Rectal smooth muscle tissue (tissue), 1 donor: Measurements from ENCODE around the gene CLEC4D.
"Not testable (repeated sequence)": the region's sequence is repeated elsewhere in the genome, so short reads cannot be mapped to it uniquely, and the experiment has no call there.

Experiments
- H3K27ac ChIP-seq: one replicate; pipeline ENCODE4 v1.7.0; 2013; ENCODE audit warnings: low read depth, low read length, inconsistent platforms
- H3K27me3 ChIP-seq: one replicate; pipeline ENCODE4 v1.7.0; 2013; ENCODE audit warnings: low read length; ENCODE audit not compliant: control insufficient read depth, insufficient read depth
- H3K36me3 ChIP-seq: one replicate; pipeline ENCODE4 v1.7.0; 2013; ENCODE audit warnings: low read length; ENCODE audit not compliant: control insufficient read depth, insufficient read depth
- H3K4me1 ChIP-seq: one replicate; pipeline ENCODE4 v1.7.0; 2013; ENCODE audit warnings: low read length; ENCODE audit not compliant: control insufficient read depth, insufficient read depth
- H3K4me3 ChIP-seq: one replicate; pipeline ENCODE4 v1.7.0; 2013; ENCODE audit warnings: low read length
- H3K9ac ChIP-seq: one replicate; pipeline ENCODE4 v1.7.0; 2013; ENCODE audit warnings: low read length

The CLEC4D gene

GRCh38 chr12:8513256-8513655, at the start of gene CLEC4D:
CLEC4D (plus strand) TSS chr12:8513503; CDS start chr12:8513733, 230 bp downstream.
- Histone ChIP-seq H3K4me1 (no peaks in the 10 kb centered on the region), H3K36me3 (no peaks in the 10 kb centered on the region), H3K9ac (no peak within 1 kb of the TSS), H3K4me3 (no peak within 1 kb of the TSS), H3K27me3 (no peaks in the 10 kb centered on the region), H3K27ac (no peak within 1 kb of the TSS)

- Histone ChIP-seq H3K4me1 (no peaks in the 10 kb centered on the region), H3K4me3 (no peak overlapping the region), H3K9ac (no peak overlapping the region), H3K27me3 (no peaks in the 10 kb centered on the region), H3K36me3 (no peaks in the 10 kb centered on the region), H3K27ac (no peak overlapping the region)
Observed at GRCh38 chr12:8465301-8465996, 47.9 kb upstream of the CLEC4D start.

GRCh38 chr12:8466241-8466640, 47.1 kb upstream of the CLEC4D start:
- Histone ChIP-seq H3K27ac (no peak overlapping the region), H3K27me3 (no peaks in the 10 kb centered on the region), H3K4me1 (no peaks in the 10 kb centered on the region), H3K36me3 (no peaks in the 10 kb centered on the region), H3K9ac (no peak overlapping the region), H3K4me3 (no peak overlapping the region)

DNA sequence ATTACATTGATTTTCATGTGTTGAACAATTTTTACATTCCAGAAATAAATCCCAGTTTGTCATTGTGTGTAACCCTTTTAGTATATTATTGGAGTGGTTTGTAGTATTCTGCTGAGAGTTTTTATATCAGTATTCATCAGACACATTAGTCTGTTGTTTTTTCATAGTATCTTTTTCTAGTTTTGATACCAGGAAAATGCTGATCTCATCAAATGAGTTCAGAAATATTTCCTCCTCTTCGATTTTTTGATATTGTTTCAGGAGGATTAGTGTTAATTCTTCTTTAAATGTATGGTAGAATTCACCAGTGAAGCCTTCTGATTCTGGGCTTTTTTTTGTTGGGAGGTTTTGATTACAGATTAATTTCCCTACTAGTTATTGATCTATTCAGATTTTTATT, 42.2 kb upstream of the CLEC4D start:
- H3K9ac ChIP-seq = no peak overlapping the region
- no peak overlapping the region for H3K27ac ChIP-seq
- no peaks in the 10 kb centered on the region for H3K36me3 ChIP-seq
- H3K27me3 ChIP-seq = no peaks in the 10 kb centered on the region
- no peak overlapping the region for H3K4me3 ChIP-seq
- H3K4me1 ChIP-seq = no peaks in the 10 kb centered on the region

- no peak overlapping the region for H3K4me3 ChIP-seq
- H3K4me1 ChIP-seq = no peaks in the 10 kb centered on the region
- no peaks in the 10 kb centered on the region for H3K27me3 ChIP-seq
- H3K36me3 ChIP-seq = no peaks in the 10 kb centered on the region
- H3K27ac ChIP-seq = no peak overlapping the region
- no peak overlapping the region for H3K9ac ChIP-seq
Observed at GRCh38 chr12:8475508-8476203, 37.6 kb upstream of the CLEC4D start.

DNA sequence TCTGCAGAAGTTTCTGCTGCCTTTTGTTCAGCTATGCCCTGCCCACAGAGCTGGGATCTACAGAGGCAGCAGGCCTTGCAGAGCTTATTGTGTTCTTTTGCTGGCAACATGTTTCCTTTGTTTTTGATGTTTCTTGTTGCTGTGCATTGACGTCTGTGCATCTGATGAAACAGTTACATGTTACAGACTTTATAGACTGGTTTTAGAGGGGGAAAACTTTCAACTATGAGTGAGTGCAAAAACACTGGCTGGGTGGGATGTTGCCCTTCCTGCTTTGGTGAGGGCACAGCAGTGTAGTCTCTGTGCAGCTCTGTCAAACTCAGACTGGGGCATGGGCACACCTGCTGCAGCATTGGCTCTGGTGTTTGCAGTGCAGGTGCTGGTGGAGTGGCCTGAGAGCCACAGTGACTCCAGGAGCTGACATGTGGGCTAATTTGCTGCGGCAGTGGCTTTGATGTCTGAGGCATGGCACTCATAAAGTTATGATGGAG, 30.7 kb upstream of the CLEC4D start:
- Histone ChIP-seq H3K4me3 (no peak overlapping the region), H3K27me3 (no peaks in the 10 kb centered on the region), H3K27ac (no peak overlapping the region), H3K4me1 (no peaks in the 10 kb centered on the region), H3K9ac (no peak overlapping the region), H3K36me3 (no peaks in the 10 kb centered on the region)

DNA sequence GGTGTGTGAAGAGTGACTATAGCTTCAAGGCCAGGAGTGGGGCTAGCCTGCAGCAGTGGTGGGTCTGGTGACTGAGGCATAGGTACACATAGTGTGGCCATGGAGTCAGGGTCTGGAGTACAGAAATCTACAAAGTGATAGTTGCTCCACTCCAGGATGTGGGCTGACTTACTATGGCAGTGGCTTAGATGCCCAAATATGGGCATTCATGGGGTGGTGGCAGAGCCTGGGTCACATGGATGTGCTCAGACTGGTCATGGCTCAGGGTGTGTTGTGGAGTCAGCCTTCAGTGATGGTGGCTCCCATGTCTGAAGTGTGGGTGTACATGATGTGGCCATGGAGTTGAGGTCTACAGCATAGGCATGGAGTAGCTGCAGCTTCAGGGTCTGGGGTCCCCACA, 30.2 kb upstream of the CLEC4D start:
- no peak overlapping the region for H3K27ac ChIP-seq
- H3K27me3 ChIP-seq = no peaks in the 10 kb centered on the region
- no peak overlapping the region for H3K4me3 ChIP-seq
- no peak overlapping the region for H3K9ac ChIP-seq
- H3K4me1 ChIP-seq = no peaks in the 10 kb centered on the region
- no peaks in the 10 kb centered on the region for H3K36me3 ChIP-seq

DNA sequence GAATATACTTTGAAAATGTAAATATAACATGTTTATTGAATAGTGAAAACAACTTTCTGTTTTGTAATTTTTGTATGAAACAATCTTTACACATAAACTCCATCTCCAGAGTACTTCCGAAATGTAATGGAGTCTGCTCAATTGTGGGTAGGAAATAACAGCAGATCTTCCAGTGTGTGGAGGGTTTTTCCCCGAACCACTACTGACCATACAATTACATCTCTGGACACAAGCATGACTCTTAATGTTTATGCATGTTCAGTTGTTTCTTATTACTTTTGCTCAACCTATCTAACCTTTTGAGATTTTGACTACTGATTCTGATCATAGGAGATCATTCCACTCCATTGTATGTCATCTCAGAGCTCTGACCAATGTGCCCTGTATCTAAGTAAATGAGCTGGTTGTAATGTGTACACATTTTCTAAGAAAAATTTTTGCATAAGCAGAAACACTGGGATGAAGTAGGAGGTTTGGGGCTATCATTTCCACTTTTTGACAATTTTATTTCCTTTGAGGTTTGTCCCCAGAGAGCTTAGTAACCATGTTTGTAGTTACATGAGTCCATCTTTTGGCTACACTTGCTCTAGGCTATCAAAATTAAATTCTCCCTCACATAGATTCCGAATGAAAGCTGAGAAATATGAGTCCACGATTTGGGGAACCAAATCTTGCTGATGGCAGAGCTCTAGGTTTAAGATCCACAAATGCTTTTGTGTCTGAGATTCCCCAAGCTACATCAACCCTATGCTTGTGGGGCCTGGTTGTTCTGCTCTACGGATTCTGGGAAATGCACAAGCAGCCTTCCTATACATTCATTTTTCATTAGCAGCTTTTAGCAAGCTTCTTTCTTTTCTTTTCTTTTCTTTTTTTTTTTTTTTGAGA, 21.4 kb upstream of the CLEC4D start:
- no peak overlapping the region for H3K9ac ChIP-seq
- no peak overlapping the region for H3K27ac ChIP-seq
- H3K4me1 ChIP-seq = no peaks in the 10 kb centered on the region
- no peaks in the 10 kb centered on the region for H3K36me3 ChIP-seq
- no peaks in the 10 kb centered on the region for H3K27me3 ChIP-seq
- no peak overlapping the region for H3K4me3 ChIP-seq

GRCh38 chr12:8493084-8493483, 20.2 kb upstream of the CLEC4D start:
- Histone ChIP-seq H3K9ac (no peak overlapping the region), H3K4me1 (no peaks in the 10 kb centered on the region), H3K4me3 (no peak overlapping the region), H3K27me3 (no peaks in the 10 kb centered on the region), H3K27ac (no peak overlapping the region), H3K36me3 (no peaks in the 10 kb centered on the region)

- not testable (repeated sequence) for H3K27ac ChIP-seq, H3K9ac ChIP-seq, H3K27me3 ChIP-seq, H3K36me3 ChIP-seq, H3K4me1 ChIP-seq, H3K4me3 ChIP-seq
Observed at GRCh38 chr12:8495671-8496070, 17.6 kb upstream of the CLEC4D start.

DNA sequence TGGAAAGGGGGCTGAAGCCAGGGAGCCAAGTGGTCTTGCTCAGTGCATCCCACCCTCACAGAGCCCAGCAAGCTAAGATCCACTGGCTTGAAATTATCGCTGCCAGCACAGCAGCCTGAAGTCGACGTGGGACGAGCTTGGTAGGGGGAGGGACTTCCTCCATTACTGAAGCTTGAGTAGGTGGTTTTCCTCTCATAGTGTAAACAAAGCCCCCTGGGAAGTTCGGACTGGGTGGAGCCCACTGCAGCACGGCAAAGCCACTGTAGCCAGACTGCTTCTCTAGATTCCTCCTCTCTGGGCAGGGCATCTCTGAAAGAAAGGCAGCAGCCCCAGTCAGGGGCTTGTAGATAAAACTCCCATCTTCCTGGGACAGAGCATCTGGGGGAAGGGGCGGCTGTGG, 17.2 kb upstream of the CLEC4D start:
- H3K27ac ChIP-seq, H3K27me3 ChIP-seq, H3K36me3 ChIP-seq, H3K4me3 ChIP-seq, H3K4me1 ChIP-seq, H3K9ac ChIP-seq: not testable (repeated sequence)

GRCh38 chr12:8499616-8500015, 13.7 kb upstream of the CLEC4D start:
- Histone ChIP-seq H3K27ac (no peak overlapping the region), H3K36me3 (no peaks in the 10 kb centered on the region), H3K4me3 (no peak overlapping the region), H3K27me3 (no peaks in the 10 kb centered on the region), H3K4me1 (no peaks in the 10 kb centered on the region), H3K9ac (no peak overlapping the region)
